A549 (cell line): ENCODE results near the gene ABCB6.

Experiments
- ZC3H11A ChIP-seq: fragments of 450-650 bp; IDR thresholded peaks from 2 replicates; pipeline ENCODE4 v1.6.1; 2014; ENCODE audit warnings: antibody characterized with exemption, mild to moderate bottlenecking
- TF ChIP-seq, protein P1 (sequence below): fragments of >200 bp; sonication (Bioruptor Twin); formaldehyde crosslinking; IDR thresholded peaks from 3 replicates; pipeline ENCODE4 v1.5.1; 2016

- TF ChIP-seq, protein P1, sequence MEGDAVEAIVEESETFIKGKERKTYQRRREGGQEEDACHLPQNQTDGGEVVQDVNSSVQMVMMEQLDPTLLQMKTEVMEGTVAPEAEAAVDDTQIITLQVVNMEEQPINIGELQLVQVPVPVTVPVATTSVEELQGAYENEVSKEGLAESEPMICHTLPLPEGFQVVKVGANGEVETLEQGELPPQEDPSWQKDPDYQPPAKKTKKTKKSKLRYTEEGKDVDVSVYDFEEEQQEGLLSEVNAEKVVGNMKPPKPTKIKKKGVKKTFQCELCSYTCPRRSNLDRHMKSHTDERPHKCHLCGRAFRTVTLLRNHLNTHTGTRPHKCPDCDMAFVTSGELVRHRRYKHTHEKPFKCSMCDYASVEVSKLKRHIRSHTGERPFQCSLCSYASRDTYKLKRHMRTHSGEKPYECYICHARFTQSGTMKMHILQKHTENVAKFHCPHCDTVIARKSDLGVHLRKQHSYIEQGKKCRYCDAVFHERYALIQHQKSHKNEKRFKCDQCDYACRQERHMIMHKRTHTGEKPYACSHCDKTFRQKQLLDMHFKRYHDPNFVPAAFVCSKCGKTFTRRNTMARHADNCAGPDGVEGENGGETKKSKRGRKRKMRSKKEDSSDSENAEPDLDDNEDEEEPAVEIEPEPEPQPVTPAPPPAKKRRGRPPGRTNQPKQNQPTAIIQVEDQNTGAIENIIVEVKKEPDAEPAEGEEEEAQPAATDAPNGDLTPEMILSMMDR, result no peak
- no peak for TF ChIP-seq ZC3H11A
Measured at GRCh38 chr2:219250049-219250781, 31.5 kb upstream of the ABCB6 start.
